HG03060 (cell line): ENCODE results near the gene CCDC186.
"Not testable (repeated sequence)": the region's sequence is repeated elsewhere in the genome, so short reads cannot be mapped to it uniquely, and the experiment has no call there.

Experiments
- ATAC-seq: cut with Tn5 transposase; IDR thresholded peaks from one replicate; pipeline ENCODE4 v1.9.1; 2021; ENCODE audit warnings: low read depth, moderate number of reproducible peaks; ENCODE audit not compliant: unreplicated experiment

CCDC186 gene

GRCh38 chr10:114174695-114175188, 739 bp upstream of the CCDC186 start:
- ATAC-seq = peak; percentile 3

GRCh38 chr10:114173603-114173920, 441 bp downstream of the CCDC186 start:
- no peak for ATAC-seq

DNA sequence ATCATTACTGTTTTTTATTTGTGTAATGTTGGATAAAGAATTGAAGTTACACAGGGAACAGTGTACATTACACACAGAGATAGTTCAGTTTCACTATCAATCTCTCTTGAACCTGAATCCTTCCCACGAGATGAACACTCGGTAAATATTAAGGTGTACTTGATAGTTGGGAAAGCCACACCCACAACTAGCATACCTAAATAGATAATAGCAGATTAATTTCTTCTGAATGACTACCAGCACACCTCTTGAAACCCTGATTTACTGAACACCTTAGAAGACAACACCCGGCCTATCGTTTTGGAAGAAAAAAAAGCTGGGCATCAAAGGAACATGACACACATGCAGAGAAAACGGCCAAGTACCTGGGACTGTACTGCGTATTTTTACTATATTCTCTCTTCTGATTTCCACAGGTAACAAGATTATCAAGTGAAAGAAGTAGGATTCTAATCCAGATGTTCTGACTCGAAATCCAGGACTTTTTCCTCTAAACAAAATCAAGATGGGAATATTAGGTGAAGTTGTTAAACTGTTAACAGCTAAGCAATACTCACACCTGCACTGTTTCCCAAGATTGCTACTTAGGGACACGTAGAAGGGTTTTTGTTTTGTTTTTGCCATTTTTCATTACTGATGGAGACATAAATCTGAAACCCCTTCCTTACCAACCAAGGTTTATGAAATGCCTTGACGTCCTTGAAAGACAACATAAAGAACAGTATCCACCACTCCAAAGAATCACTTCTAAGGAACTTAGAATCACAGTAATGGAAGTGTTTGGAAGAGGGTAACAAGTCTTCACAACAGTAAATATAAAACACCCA, 1.0 kb downstream of the CCDC186 start:
- no peak for ATAC-seq

DNA sequence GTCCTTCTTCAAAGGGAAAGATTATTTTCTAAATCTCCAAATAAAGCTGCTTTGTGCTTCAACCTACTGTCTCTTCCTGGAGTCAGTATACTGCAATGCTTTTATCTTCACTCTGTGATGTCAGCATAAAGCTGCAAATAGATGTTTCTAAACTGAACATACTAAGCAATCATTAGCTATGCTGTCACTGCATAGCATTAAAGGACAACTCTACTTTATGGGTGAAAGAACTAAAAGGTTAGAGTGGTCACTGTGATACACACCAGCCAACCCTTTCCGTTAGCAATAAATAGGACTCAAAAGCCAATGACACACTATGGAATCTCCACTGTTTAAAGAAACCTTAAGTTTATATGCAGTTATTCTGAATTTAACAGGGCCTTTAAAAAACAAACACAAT, 1.8 kb downstream of the CCDC186 start:
- ATAC-seq = no peak

GRCh38 chr10:114168450-114169009, 5.5 kb downstream of the CCDC186 start:
- no peak for ATAC-seq

DNA sequence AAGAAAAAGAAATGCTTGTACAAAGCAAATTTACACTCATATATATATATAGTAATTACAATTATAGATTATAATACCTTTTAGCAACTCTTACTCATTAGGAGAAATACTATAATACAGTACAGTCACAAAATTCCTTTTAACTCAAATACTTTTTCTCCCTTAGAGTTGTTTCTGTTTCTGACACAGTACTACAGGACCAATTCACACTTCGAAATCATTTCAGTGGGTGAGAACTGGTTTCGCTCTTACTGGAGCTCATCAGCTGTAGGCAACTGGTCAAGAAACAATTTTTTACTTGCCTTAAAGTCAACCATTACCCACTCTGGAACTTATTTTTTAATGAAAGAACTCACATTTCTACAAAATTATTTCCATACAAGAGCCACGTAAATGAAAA, 6.0 kb downstream of the CCDC186 start:
- no peak for ATAC-seq

DNA sequence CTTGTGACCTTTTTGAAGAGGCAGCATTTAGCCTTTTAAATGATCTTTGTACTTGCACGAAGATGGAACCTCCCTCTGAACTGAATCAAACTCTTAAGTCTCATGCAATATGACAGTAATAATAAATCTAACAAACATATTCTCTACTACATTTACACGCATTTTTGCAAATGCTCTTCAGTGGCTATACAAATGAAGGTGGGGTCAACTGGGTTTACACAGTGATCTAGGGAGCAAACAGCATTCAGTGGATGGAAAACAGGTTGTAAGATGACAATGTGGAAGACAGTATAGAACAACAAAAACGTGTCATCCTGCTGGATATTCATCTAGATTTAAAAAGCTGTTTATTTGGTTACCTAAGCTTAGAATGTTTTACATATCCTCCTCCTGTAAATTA, 7.5 kb downstream of the CCDC186 start:
- no peak for ATAC-seq

- ATAC-seq = no peak
Observed at GRCh38 chr10:114166043-114166442, 8.0 kb downstream of the CCDC186 start.

DNA sequence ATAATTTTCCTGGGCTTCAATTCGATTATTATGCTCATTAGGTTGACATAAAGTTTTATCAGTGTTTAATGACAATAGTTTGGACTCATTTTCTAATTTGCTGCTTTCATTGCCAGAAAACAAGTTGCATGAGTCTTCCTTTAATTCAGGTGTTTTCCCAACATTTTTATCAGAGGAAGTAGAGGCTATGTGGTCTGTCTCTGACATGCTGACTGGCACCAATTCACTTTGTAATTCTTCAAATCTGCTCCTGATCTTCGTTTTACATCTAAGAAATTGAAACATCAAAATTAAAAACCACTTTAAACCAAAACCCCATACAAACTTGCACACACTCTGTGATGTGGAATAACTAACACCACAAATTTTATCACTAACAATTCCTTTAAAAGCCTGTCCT, 10.9 kb downstream of the CCDC186 start:
- no peak for ATAC-seq

GRCh38 chr10:114157912-114158311, 16.1 kb downstream of the CCDC186 start:
- ATAC-seq = no peak

- no peak for ATAC-seq
Observed at GRCh38 chr10:114151892-114152291, 22.1 kb downstream of the CCDC186 start.

DNA sequence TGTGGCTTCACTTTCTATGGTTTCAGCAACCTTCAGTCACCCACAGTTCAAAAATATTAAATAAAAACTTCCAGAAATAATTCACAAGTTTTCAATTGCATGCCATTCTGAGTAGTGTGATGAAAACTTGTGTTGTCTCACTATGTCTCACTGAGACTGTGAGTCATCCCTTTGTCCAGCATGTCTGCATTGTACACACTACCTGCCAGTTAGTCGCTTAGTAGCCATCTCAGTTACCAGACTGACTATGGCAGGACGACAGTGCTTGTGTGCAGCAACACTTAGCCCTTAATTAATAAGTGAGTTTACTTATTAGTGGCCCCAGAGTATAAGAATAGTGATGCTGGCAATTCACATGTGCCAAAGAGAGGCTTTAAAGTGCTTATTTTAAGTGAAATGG, 22.5 kb downstream of the CCDC186 start:
- ATAC-seq = no peak

DNA sequence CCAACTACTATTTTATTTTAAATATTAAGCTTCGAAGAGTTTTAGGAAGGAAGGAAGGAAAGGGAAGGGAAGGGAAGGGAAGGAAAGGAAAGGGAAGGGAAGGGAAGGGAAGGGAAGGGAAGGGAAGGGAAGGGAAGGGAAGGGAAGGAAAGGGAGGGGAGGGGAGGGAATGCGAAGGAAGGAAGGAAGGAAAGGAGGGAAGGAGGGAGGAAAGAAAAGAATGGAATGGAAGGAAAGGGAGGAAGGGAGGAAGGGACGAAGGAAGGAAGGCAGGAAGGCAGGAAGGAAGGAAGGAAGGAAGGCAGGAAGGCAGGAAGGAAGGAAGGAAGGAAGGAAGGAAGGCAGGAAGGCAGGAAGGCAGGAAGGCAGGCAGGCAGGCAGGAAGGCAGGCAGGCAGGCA, 24.5 kb downstream of the CCDC186 start:
- not testable (repeated sequence) for ATAC-seq

- ATAC-seq = no peak
Observed at GRCh38 chr10:114143160-114143559, 30.8 kb downstream of the CCDC186 start.

DNA sequence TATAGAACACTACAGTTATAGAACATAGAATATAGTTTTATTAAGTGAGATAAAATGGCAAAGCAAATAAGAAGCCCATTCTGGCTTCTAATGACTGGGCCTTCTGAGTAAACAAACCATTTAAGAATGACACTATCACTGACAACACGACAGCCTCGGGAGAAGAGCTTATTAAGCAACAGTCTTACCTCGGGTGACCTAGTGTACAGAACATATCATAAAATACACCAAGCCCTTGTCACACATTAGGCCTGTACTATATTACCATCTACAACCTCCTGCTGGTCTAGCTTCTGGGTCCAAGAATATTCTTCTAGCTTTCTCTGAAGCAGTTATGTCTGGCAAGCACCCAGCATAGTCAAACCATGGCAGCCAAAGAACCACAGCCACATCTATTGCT, 32.0 kb downstream of the CCDC186 start:
- ATAC-seq = no peak

- not testable (repeated sequence) for ATAC-seq
Observed at GRCh38 chr10:114140827-114141226, 33.2 kb downstream of the CCDC186 start.

DNA sequence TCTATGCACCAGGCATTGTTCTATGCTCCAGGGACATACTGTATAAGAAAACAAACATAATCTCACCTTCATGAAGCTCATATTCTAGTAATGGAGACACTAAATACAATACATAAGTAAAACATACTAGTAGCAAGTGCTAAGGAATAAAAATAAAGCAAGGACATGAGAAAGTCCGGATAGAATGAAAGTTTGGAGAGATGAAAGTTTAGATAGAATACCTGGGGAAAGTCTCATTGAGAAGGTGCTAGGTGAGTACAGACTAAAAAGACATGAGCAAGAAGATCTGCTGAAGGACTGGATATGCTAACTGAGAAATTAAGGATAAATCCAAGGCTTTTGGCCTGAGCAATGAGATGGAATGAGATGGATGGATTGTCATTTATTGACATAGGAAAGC, 34.0 kb downstream of the CCDC186 start:
- ATAC-seq = no peak

- no peak for ATAC-seq
Observed at GRCh38 chr10:114138581-114138980, 35.4 kb downstream of the CCDC186 start.

- no peak for ATAC-seq
Observed at GRCh38 chr10:114135476-114135875, 38.5 kb downstream of the CCDC186 start.

DNA sequence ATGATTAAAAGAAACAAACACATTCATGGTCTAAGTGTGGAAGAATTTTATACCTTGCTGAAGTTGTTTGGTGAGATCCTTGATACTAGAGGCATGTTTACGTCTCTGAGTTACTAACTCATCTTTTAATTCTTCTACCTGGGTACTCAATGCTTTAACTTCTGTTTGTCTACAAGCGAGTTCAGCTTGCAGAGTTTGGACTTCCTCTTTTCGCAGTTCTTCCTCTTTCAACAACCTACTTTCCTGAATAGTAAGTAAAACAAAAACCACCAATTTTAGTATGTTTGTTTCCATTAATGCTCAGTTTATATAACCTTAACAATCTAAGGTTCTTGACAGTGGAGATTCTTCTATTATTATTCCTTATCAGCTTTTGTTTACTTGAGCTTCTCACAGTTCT, 42.9 kb downstream of the CCDC186 start:
- ATAC-seq = peak; percentile 58

DNA sequence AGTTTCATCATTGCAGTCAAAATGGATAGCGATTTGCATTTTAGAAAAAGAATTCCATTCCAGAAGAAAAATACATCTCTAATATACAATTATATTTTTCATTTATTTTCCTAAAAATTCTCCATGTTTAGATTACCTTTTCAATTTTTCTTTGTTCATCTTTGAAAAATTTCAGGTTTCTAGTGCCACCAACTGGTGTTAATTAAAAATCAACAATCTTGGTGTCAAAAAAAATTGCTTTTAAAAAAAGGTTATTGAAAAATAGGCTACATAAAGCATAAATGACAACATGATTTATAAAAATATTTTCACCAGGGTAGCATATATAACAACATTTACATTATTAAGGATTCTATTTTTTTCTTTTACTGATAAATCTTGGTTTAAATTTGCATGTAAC, 53.0 kb downstream of the CCDC186 start:
- no peak for ATAC-seq

- no peak for ATAC-seq
Observed at GRCh38 chr10:114118514-114118913, 55.5 kb downstream of the CCDC186 start.
